Panc1 (cell line): ENCODE measurements around the gene ACACB.

ENCODE experiments used
- POLR2AphosphoS5 ChIP-seq: IDR thresholded peaks from 2 replicates; pipeline ENCODE4 v1.6.1; 2012; ENCODE audit warnings: mild to moderate bottlenecking, low read depth, low read length, moderate library complexity
- TF ChIP-seq, protein P1 (sequence below): fragments of 450-650 bp; IDR thresholded peaks from 2 replicates; pipeline ENCODE4 v1.5.1; 2017; ENCODE audit warnings: mild to moderate bottlenecking

DNA sequence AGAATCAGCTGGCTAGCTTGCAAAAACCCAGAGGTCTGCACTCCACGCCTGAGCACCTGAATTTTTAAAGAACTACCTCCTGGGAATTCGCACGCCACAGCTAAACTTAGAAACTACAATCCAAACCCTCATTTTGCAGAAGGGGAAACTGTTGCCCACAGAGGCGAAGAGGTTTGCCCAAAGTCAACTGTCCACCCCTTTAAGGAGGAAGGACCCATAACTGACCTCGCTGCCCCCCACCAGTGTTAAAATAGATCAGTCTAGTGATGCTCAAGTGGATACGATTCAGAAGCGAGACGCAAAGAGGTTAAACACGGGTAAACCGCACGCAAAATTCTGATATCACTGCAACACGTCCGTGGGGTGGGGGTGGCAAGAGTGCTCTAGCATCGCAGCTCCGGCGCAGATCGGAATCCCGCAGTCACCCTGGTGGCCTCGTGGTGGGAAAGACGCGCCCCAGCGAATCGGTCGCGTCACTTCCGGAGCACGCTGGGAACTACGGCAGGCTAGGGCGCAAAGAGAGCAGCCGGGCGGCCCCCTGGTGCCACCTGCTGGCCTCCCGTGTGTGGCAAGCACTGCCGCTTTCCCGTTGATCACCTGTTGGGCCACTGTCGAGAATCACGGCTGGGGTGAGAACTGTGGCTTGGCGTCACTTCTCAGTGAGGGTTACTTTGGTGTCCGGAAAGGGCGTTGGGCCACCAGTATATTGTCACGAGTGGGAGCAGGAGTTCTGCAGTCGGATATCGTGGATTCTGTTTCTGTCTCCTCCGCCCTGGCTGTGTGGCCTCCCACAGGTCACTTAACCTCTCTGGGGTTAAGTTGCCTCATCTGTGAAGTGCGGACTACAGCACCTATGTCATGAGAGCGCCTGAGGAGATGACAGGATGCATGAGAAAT lies 23.1 kb upstream of the ACACB start, which contains the start of gene ALKBH2:
- TF ChIP-seq, protein P1, sequence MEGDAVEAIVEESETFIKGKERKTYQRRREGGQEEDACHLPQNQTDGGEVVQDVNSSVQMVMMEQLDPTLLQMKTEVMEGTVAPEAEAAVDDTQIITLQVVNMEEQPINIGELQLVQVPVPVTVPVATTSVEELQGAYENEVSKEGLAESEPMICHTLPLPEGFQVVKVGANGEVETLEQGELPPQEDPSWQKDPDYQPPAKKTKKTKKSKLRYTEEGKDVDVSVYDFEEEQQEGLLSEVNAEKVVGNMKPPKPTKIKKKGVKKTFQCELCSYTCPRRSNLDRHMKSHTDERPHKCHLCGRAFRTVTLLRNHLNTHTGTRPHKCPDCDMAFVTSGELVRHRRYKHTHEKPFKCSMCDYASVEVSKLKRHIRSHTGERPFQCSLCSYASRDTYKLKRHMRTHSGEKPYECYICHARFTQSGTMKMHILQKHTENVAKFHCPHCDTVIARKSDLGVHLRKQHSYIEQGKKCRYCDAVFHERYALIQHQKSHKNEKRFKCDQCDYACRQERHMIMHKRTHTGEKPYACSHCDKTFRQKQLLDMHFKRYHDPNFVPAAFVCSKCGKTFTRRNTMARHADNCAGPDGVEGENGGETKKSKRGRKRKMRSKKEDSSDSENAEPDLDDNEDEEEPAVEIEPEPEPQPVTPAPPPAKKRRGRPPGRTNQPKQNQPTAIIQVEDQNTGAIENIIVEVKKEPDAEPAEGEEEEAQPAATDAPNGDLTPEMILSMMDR, result peak; percentile 99
- TF ChIP-seq POLR2AphosphoS5, result peak; percentile 91
